Kasumi-1 (cell line): ENCODE measurements around the gene VAMP2.
"Not testable (repeated sequence)": the region's sequence is repeated elsewhere in the genome, so short reads cannot be mapped to it uniquely, and the experiment has no call there.

Experiments
- DNase-seq, 2 experiments: peaks; one replicate each; lab custom pipeline; 2025; lab: John Stamatoyannopoulos, UW

Gene VAMP2

GRCh38 chr17:8176197-8176940 lies 13.6 kb upstream of the VAMP2 start, which contains the start of gene TMEM107:
TMEM107 (minus strand) TSS chr17:8176380; CDS start chr17:8176286, 94 bp downstream.
- peak; percentile 61 to 66 for DNase-seq

DNA sequence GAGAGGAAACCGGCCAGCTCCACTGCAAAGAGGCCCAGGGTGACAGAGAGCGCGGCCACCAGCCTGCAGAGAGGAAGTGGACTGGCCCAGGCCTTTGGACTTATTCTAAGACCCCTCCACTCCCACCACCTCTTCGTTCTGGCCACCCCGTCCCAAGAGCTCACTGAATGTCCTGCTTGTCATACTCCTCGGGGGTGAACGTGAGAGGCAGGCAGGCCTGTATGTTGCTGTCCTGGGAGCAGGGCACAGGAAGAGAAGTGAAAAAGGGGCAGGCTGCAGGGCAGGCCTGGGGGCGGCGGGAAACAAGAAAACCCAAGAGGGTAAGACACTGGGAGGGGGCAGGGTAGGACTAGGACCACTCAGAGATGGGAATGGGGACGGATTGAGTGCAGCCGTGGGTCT lies 13.0 kb upstream of the VAMP2 start:
- DNase-seq, result no peak

DNA sequence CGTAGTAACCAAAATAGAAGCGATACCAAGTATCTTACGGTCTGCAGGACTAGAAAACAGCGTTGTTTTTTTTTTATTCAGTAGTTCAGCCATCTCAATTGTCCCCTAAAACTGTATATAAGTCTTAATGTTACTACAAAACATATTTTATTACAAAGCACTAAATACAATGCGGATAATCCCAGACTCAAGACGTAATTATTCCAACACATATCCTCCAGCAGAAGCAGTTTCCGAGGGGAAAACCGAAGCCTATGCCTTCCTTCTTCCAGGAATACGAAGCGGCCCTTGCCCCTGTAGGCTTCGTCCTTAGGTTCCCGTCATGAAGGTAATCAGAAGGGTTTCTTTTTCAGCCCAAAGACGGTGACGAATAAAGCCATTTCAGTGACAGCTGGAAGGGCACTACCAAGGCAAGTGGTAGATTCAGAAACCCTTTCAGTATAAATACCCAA lies 11.1 kb upstream of the VAMP2 start:
- DNase-seq, result no peak

DNA sequence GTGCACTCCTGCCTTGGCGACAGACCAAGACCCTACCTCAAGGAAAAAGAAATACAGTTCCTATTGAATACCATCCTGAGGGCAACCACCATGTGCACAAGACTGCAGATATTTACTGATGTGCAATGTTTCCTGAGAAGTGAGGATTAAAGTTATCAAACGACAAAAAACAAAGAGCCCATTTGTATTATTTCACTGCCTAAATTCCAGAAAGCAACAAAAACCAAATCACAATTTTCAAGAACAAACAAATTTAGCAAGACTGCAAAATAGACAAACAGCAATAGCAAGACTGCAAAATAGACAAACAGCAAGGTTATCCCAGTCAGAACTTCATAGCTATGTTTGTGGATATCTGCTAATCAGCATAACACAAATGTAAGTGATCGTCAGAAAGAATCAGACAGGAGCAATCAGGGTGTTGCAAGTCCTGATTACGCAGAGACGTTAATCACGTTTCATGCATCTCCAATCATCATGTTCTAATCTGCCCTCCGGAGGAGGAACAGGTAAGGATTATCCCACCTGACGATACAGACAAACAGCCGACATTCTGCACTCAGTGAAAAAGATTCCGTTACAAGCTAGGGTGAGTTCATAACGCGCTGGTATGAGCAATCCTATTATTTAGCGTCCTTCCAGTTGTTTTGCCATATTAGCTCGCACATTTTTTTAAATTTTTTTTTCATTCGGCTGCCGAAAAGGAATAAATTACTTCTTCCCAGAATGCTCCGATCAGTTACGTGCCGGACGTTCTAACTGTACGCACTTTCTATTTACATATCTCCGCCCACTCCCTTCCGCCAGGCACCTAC lies 10.5 kb upstream of the VAMP2 start:
- DNase-seq, result peak; percentile 82 to 83

DNA sequence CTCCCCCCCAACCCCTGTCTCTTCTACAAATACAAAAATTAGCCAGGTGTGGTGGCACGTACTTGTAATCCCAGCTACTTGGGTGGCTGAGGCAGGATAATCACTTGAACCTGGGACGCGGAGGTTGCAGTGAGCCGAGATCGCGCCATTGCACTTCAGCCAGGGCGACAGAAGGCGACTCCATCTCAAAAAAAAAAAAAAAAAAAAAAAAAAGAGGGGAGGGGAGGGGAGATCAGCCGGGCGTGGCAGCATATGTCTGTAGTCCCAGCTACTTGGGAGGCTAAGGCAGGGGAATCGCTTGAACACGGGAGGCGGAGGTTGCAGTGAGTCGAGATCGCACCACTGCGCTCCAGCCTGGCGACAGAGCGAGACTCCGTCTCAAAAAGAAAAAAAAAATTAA lies 7.4 kb upstream of the VAMP2 start:
- DNase-seq, result not testable (repeated sequence)

- no peak for DNase-seq
Observed at GRCh38 chr17:8167526-8167925, 4.8 kb upstream of the VAMP2 start.

DNA sequence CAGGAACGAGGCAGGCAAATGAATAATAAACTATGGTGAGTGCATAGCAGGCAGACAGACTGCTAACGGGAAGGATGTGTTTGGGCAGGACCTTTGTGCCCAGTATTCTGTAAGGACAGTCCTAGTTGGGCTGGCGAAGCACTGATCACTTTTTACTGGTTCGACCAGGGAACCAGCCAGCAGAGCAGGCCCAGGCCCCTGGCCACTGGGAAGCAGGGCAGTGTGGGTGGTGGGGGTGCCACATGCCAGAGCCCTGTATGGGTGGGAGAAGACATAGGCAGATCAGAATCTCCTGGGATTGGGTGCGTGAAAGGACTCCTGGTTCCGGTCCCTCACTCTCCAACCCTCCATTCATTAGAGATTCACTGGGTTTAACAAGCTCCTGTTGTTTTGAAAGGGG lies 4.0 kb upstream of the VAMP2 start:
- DNase-seq, result no peak

DNA sequence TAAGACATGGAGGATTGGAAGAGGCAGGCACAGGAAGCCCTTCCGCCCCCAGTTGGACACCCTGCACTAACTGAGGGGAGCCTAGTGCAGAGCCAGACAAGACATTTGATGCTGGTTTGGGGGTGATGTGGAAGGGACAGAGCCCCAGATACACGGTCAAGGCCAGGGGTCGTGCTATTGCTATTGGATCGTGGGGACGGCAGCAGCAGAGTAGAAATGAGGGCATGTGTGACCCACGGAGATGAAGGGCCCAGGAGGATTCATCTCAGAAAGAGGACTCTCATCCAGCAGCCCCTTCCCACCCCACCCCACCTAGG lies 2.0 kb upstream of the VAMP2 start:
- no peak for DNase-seq

DNA sequence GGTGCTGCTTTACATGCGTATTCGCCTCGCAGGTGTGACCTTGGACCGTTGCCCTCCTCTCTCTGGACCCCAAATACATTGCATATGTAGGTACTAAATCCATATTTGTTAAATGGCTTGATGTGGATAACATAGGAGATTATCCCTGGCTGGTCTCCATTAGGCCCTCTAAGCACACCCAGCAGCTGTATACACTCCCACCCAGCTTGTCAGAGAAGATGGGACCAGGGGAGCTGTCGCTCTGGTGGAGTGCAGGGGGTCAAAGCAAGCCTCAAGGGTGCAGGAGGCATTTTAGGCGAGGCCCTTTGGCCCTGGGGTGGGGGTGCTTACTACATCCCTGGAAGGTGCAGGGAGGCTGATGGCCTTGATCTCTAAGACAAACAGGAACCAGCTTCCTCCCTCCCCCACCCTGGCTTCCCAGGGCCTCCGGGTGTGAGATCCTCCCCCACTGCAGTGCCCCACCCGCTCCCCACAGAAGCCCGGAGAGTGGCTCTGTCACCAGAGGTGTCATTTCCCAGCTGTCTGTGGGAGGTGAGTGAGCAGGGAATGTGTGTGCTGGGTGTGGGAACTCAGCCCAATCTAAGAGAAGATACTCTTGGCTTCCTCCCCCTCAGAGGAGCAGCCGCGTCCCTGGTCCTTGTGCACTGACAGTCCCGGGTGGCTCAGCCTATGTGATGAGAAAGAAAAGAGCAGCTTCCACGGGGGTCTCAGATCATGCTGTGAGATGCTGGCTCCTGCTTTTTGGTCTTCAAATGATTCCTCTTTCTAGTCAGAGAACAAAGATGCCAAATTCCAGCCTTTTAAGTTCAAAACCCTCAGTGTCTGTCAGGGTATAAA lies 1.4 kb upstream of the VAMP2 start:
- DNase-seq, result peak; percentile 34 to 49

DNA sequence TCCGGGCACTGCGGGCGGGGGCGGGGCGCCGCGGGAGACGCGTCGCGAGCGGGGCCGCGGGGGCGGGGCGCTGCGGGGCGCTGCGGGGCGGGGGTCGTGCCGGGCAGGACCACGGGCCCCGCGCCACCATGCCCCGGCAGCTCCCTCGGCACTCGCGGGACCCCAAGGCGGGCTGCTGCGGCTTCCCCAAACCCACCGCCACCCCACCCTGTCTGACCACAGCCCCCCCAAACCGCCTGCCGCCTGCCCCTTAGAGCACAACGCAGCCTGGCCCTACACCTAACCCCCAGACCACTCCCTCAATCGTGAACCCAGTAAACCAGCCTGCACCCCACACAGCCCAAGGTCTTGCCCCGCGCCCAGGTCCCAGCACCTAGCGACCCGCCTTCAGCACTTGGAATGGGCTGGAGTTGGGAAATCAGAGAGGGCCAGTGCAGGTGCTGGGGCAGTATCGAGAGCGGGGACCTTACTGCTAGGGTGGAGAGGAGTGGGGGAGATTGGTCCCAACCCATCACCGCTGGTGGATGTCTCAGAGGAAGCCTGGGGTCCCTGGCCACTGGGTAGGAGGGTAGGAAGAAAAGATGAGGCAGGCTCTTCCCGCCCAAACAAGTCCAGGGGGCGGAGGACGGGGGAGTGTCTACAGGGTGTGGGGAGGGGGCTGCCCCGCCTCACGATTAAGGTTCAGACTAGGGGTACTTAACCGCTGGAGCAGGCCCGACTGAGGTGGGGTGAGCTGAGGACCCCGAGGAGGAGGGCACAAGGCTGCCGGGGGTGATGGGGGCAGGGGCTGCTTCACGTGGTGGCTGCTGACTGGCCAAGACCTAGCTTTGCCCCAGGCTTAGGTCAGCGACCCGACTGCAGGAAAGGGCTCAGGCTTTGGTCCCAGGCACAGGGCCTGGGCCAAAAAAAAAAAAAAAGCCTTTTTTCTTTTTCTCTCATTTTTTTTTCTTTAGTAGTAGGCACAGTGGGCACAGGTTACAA lies 539 bp upstream of the VAMP2 start:
- DNase-seq, result no peak

- DNase-seq, result no peak
Observed at GRCh38 chr17:8161289-8162232, 1.2 kb downstream of the VAMP2 start.

DNA sequence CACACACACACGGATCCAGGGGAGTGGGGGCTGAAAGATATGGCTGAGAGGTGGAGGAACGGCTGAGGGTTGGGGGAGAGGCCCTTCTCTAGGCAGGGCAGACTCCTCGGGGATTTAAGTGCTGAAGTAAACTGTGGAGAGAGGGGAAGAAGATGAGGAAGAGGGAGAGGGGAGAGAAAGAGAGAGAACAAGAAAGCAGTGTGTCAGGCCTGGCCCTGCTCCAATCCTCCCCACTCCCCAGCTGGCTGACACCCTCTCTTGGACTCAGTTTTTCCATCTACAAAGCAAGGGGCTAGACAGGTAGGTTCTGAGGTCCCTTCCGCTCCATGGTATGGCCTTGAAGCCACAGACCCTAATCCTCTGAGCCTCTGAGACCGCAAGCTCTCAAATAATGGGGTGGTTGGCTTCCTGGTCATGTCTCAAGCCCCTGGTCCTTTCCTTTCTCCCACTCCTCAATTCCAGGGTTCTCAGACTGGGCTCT lies 2.0 kb downstream of the VAMP2 start:
- DNase-seq, result no peak

GRCh38 chr17:8160224-8160577 lies 2.5 kb downstream of the VAMP2 start:
- DNase-seq, result no peak

- no peak for DNase-seq
Observed at GRCh38 chr17:8159459-8160223, 3.1 kb downstream of the VAMP2 start.

DNA sequence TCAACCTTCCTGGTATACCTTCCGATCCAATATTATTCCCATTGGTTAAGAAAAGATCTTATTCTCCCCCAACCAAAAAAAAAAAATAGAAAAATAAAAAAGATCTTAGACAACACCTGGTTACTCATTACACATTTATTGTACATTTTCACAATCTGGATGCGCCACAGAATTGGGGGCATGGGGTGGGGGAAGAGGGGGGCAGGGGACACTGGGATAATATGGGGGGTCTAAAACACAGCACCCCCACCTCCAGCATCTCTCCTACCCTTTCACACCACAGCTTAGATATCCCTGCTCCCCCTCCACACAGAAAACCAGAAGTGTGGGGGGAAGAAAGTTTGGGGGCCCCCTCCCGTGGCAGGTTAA lies 3.7 kb downstream of the VAMP2 start:
- no peak for DNase-seq

- peak; percentile 26 to 41 for DNase-seq
Observed at GRCh38 chr17:8158267-8159031, 4.3 kb downstream of the VAMP2 start.

GRCh38 chr17:8156246-8156992 lies 6.3 kb downstream of the VAMP2 start:
- peak; percentile 93 to 94 for DNase-seq

GRCh38 chr17:8155996-8156245 lies 6.8 kb downstream of the VAMP2 start:
- no peak for DNase-seq
